Skin epidermis (tissue), 12 donors: ENCODE measurements around the gene C10orf105.
A peak's percentile ranks its signal among the peaks of the same experiment; 100 is the strongest.

Experiments used
- H3K27ac ChIP-seq, 21 experiments: fragments of 200-600 bp; sonication (generic) in 11 of 21; one replicate each; pipeline ENCODE4 v1.5.0; 2020; ENCODE audit warnings: mild to moderate bottlenecking in 3 of 21, inconsistent platforms in 2 of 21, moderate library complexity in 2 of 21
- H3K4me3 ChIP-seq, 7 experiments: fragments of 200-600 bp; sonication (generic) in 2 of 7; one replicate each; pipeline ENCODE4 v1.5.0; 2020; ENCODE audit warnings: inconsistent platforms in 2 of 7, mild to moderate bottlenecking in 2 of 7, moderate library complexity in 1 of 7

C10orf105 gene

GRCh38 chr10:71725249-71725648 is 5.7 kb upstream of the C10orf105 start:
- peak overlapping the region in 9 of 21 experiments; percentile 22 to 96 (median 83) for H3K27ac ChIP-seq
- H3K4me3 ChIP-seq: no peak overlapping the region

GRCh38 chr10:71724539-71724938 is 5.0 kb upstream of the C10orf105 start:
- H3K27ac ChIP-seq: peak overlapping the region in 2 of 21 experiments; percentile 35 to 96

DNA sequence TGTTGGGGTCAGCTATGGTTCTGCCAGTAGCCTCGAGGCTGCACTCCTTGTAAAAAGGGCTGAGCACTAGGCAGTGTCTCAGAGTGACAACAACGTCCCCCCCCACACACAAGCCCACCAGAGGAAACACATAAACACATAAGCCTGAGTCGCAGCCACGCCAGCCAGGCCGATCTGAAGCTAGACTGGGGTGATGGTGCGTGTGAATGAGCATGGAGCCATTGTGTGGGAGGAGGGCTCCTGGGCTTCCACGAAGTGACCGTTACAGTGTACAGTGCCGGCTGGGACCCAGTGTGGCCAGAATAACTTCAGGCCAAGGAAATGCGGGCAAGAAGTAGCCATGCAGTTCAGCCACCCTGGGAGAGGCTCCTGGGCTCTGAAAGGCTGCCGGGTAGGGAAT is 3.7 kb upstream of the C10orf105 start:
- H3K27ac ChIP-seq: no peak overlapping the region
- H3K4me3 ChIP-seq: no peak overlapping the region

More at GRCh38 chr10:71724539-71724938, 5.0 kb upstream of the C10orf105 start:
- no peak overlapping the region for H3K4me3 ChIP-seq

GRCh38 chr10:71722849-71723248 is 3.3 kb upstream of the C10orf105 start:
- H3K4me3 ChIP-seq: no peak overlapping the region
- H3K27ac ChIP-seq: no peak overlapping the region

GRCh38 chr10:71721313-71721712 is 1.7 kb upstream of the C10orf105 start:
- no peak overlapping the region for H3K27ac ChIP-seq

DNA sequence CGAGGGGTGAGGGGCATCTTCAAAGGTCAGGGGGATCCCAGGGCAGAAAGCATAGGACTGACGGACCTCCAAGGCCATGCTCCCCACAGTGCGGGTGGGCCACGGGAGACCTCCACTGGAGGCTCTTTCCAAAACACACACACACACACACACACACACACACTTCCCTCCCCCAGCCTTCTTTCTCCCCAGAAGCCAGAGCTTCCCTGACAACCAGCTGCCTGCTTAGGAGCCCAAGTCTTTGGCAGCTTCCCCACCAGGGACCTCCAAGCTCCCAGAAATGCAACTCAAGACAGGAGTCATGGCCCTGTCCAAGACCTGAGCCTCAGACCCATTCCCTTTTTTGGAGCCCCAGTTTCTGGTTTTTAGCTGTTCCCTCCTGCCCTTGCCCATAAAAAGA is 710 bp upstream of the C10orf105 start:
- peak overlapping the region in 1 of 21 experiments; percentile 32 for H3K27ac ChIP-seq
- no peak overlapping the region for H3K4me3 ChIP-seq

More at GRCh38 chr10:71721313-71721712, 1.7 kb upstream of the C10orf105 start:
- no peak overlapping the region for H3K4me3 ChIP-seq

DNA sequence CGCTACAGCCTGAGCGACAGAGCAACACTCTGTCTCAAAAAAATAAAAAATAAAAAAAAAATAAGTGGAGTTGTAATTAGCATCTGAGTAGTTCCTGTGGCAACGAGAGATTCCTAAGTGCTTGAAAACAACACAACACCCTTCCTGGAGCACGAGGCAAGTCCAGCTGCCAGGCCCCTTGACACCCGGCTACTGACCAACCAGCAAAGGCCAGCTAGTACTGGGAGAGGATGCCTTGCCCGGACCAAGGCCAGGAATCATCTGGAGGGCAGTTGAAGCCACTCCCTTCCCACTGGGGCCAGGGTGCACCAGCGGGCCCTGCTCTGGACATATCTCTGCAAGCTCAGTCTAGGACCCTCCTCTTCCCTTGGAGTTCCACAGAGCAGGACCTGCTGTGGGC is 536 bp downstream of the C10orf105 start:
- H3K27ac ChIP-seq: peak overlapping the region in 3 of 21 experiments; percentile 2 to 74 (median 28)
- H3K4me3 ChIP-seq: no peak overlapping the region

DNA sequence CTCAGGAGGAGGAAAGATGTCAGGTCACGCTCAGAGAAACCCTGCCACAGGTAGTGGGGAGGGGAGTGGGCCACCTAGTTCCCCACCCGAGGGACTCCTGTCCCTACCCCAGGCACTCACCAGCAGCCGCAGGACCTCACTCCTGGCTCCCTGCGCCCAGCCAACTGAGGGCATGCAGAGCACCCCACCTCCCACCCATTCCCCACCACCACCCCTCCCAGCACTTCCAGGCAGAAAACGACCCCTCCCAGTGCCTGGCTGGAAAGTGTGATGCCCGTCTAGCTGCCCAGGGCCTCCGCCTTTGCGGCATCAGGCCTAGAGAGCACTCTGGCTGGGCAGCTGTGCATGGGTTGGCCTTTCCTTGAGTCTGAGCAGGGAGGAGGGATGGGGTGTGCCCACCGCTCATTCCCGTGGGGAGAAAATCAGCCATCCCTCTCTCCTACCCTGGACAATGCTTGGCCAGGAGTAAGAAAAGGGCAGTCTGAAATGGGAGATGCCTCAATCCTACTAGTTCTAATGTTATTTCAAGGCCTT is 1.3 kb downstream of the C10orf105 start:
- Histone ChIP-seq H3K27ac (peak overlapping the region in 7 of 21 experiments; percentile 4 to 74 (median 58)), H3K4me3 (no peak overlapping the region)

GRCh38 chr10:71717551-71717951 is 2.0 kb downstream of the C10orf105 start:
- no peak overlapping the region for H3K4me3 ChIP-seq
- H3K27ac ChIP-seq: peak overlapping the region in 3 of 21 experiments; percentile 56 to 61 (median 59)

GRCh38 chr10:71717056-71717455 is 2.5 kb downstream of the C10orf105 start:
- Histone ChIP-seq H3K27ac (peak overlapping the region in 4 of 21 experiments; percentile 36 to 61 (median 58)), H3K4me3 (no peak overlapping the region)

- Histone ChIP-seq H3K27ac (peak overlapping the region in 3 of 21 experiments; percentile 4 to 61 (median 59)), H3K4me3 (no peak overlapping the region)
Observed at GRCh38 chr10:71716426-71716825, 3.2 kb downstream of the C10orf105 start.

GRCh38 chr10:71715860-71716259 is 3.7 kb downstream of the C10orf105 start:
- Histone ChIP-seq H3K27ac (peak overlapping the region in 4 of 21 experiments; percentile 4 to 96 (median 53)), H3K4me3 (no peak overlapping the region)

GRCh38 chr10:71715026-71715425 is 4.6 kb downstream of the C10orf105 start:
- Histone ChIP-seq H3K4me3 (no peak overlapping the region), H3K27ac (peak overlapping the region in 17 of 21 experiments; percentile 39 to 96 (median 92))

- Histone ChIP-seq H3K4me3 (no peak overlapping the region), H3K27ac (peak overlapping the region; percentile 39 to 96 (median 89))
Observed at GRCh38 chr10:71714592-71714991, 5.0 kb downstream of the C10orf105 start.

DNA sequence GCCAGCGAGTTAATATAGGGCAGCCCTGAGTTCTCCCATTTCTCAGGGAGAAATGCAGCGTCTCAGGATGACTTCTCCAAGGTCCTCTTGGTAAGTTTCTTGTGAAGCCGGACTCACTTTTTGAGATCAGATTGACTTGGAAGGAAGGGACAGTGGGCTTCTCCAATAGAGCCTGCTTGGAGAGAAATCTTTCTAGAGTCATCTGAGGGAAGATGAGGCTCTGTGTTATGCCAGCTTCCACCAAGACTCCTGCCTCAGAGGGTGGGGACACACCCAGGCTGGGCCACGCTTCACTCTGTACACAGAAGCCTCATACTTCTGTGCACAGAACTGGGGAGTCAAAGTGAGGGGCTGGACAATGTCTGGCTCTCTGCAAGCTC is 5.6 kb downstream of the C10orf105 start:
- Histone ChIP-seq H3K4me3 (no peak overlapping the region), H3K27ac (peak overlapping the region; percentile 39 to 96 (median 89))

GRCh38 chr10:71713135-71714030 is 6.2 kb downstream of the C10orf105 start:
- H3K4me3 ChIP-seq: no peak overlapping the region

GRCh38 chr10:71712572-71713134 is 6.9 kb downstream of the C10orf105 start:
- Histone ChIP-seq H3K27ac (peak overlapping the region; percentile 39 to 96 (median 89)), H3K4me3 (no peak overlapping the region)

More at GRCh38 chr10:71713135-71714030, 6.2 kb downstream of the C10orf105 start:
- H3K27ac ChIP-seq: peak overlapping the region; percentile 39 to 96 (median 89)

DNA sequence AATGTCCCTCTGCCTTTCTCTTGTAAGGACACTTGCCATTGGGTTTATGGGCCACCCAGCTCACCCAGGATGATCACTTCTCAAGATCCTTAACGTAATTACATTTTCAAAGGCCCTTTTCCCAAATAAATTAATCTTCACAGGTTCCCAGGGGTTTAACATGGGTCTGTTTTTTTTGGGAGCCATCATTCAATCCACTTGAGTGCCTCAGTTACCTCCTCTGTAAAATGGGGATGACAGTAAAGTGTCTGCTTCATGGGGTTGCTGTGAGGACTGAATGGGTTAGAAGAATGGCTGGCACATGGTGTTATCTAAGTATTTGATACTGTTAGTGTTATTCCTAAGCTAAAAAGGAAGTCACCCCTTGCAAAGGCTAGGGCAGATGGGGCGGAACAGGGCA is 7.4 kb downstream of the C10orf105 start:
- Histone ChIP-seq H3K27ac (peak overlapping the region in 16 of 21 experiments; percentile 81 to 96 (median 89)), H3K4me3 (no peak overlapping the region)

DNA sequence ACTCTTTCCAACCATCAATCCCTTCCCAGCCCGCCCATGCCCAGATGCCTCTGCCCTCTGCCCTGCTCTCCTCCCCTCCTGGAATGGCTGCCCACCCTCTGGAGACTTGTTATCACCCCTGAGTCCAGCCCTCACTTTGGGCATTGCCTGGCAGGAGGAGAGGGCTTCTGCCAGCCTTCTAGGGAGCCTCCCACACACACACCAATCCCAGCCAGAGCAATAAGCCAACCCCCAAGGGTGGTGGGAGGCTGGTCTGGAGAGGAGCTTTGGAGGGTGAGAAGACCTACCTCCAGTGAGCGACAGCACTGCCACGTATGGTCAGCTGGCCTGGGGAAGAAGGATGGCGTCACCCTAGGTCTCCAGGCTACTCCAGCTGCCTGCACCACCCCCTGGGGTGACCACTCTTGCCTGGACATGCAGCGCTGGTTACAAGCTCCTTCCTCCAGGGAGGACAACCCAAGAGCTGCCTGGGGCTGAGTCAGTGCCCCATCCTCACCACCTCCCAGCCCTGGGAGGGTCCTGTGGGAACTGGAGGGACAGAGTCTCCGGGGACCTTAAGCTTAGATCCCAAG is 8.4 kb downstream of the C10orf105 start:
- Histone ChIP-seq H3K4me3 (no peak overlapping the region), H3K27ac (peak overlapping the region in 7 of 21 experiments; percentile 9 to 96 (median 31))

DNA sequence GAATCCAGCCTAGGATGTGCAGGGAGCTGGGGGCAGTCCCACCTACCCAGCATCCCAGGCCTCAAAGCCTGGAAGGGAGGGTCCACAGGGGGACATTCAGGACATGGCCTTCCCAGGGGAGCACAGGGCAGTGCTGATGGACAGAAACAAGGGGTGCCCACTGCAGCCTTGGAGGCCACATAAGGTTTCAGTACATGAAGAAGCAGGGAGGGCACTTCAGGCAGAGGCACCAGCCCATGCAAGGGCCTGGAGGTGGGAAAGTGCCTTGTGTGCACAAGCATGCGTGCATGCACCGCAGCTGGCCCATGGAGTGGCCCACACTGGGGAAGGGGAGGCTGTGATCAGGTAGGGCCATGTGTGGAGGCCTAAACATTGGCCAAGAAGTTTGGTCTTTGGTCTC is 9.1 kb downstream of the C10orf105 start:
- Histone ChIP-seq H3K4me3 (no peak overlapping the region), H3K27ac (peak overlapping the region in 5 of 21 experiments; percentile 16 to 96 (median 31))
